GM12891 (cell line): Measurements from ENCODE around the gene RBPJ.

ENCODE experiments used
- PAX5 ChIP-seq: IDR thresholded peaks from 2 replicates; pipeline ENCODE4 v1.6.1; 2011; ENCODE audit warnings: low read length, moderate library complexity, mild to moderate bottlenecking; ENCODE audit not compliant: insufficient read depth, severe bottlenecking
- POLR2A ChIP-seq: IDR thresholded peaks from 2 replicates; pipeline ENCODE4 v1.6.1; 2011; ENCODE audit warnings: low read depth, low read length, control low read depth
- POLR2AphosphoS5 ChIP-seq: IDR thresholded peaks from 2 replicates; pipeline ENCODE4 v1.6.1; 2011; ENCODE audit warnings: low read depth, low read length, control low read depth
- POU2F2 ChIP-seq: IDR thresholded peaks from 2 replicates; pipeline ENCODE4 v1.6.1; 2011; ENCODE audit warnings: low read depth, mild to moderate bottlenecking, control low read depth, low read length, moderate library complexity
- SPI1 ChIP-seq: IDR thresholded peaks from 2 replicates; pipeline ENCODE4 v1.6.1; 2011; ENCODE audit warnings: low read depth, low read length, control low read depth
- TAF1 ChIP-seq: IDR thresholded peaks from 2 replicates; pipeline ENCODE4 v1.6.1; 2011; ENCODE audit warnings: low read depth, low read length, control low read depth

DNA sequence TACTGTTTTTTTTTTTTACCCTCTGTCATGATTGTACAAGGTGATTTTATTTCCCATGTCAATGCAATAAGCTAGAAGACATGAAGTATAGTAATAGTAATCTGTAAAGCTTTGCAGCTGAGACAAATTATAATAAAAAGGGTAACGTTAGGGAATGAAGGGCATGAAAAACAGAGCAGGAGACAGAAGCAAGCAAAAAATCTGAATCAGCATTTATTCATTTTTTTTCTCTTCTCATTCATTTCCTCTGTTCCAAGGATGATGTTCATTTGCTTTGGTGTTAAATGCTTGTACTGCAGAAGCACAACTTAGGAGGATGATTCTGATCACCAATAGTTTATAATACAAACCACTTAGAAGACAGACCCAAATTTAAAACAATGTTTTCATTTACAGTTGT lies 105.1 kb downstream of the RBPJ start:
- TF ChIP-seq POLR2AphosphoS5, result no peak
- TF ChIP-seq POLR2A, result no peak
- no peak for TF ChIP-seq TAF1
- no peak for TF ChIP-seq PAX5
- TF ChIP-seq SPI1, result no peak
- TF ChIP-seq POU2F2, result no peak
